ENCODE measurements around the gene ZNF292.

ZNF292 gene

DNA sequence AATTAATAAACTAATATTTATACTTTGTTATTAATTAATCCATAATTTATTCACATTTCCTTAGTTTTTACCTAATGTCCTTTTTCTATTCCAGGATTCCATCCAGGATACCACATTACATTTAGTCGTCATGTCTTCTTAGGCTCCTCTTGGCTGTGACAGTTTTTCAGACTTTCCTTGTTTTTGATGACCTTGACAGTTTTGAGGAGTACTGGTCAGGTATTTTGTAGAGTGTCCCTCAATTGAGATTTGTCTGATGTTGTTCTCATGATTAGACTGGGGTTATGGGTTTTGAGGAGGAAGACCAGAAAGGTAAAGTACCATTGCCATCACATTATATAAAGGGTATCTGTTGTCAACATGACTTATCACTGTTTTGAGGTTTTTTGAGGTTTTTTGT lies 67.3 kb downstream of the ZNF292 start:
- Histone ChIP-seq H3K4me1 (ENCODE audit: control insufficient read depth, low read length) (no peaks in the 10 kb centered on the region), H3K79me2 (ENCODE audit: control insufficient read depth, low read length) (no peaks in the 10 kb centered on the region), H4K20me1 (ENCODE audit: control insufficient read depth, insufficient read depth, low read depth, low read length) (no peaks in the 10 kb centered on the region), H3K9me2 (replicated peaks; ENCODE audit: control insufficient read depth, low read length) (no peaks in the 10 kb centered on the region), H3K27ac (ENCODE audit: low read depth, low read length) (no peak overlapping the region), H3K9me3 (ENCODE audit: control insufficient read depth, insufficient read depth, low read length) (no peaks in the 10 kb centered on the region), H3F3A (ENCODE audit: control insufficient read depth, insufficient read depth) (no peaks in the 10 kb centered on the region), H3K4me2 (ENCODE audit: low read length) (no peak overlapping the region), H3K36me3 (ENCODE audit: control insufficient read depth, low read length) (peaks cover 69% of the 10 kb centered on the region), H3K27me3 (ENCODE audit: control insufficient read depth, low read length) (no peaks in the 10 kb centered on the region), H3K4me3 (ENCODE audit: low read length) (no peak overlapping the region)
- TF ChIP-seq, protein P1, sequence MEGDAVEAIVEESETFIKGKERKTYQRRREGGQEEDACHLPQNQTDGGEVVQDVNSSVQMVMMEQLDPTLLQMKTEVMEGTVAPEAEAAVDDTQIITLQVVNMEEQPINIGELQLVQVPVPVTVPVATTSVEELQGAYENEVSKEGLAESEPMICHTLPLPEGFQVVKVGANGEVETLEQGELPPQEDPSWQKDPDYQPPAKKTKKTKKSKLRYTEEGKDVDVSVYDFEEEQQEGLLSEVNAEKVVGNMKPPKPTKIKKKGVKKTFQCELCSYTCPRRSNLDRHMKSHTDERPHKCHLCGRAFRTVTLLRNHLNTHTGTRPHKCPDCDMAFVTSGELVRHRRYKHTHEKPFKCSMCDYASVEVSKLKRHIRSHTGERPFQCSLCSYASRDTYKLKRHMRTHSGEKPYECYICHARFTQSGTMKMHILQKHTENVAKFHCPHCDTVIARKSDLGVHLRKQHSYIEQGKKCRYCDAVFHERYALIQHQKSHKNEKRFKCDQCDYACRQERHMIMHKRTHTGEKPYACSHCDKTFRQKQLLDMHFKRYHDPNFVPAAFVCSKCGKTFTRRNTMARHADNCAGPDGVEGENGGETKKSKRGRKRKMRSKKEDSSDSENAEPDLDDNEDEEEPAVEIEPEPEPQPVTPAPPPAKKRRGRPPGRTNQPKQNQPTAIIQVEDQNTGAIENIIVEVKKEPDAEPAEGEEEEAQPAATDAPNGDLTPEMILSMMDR (IDR thresholded peaks at IDR 0.05; ENCODE audit: low read depth, low read length, poor library complexity, severe bottlenecking): no peak
- no peak for TF ChIP-seq EZH2phosphoT487 (IDR thresholded peaks at IDR 0.05; ENCODE audit: borderline replicate concordance, low read length)

DNA sequence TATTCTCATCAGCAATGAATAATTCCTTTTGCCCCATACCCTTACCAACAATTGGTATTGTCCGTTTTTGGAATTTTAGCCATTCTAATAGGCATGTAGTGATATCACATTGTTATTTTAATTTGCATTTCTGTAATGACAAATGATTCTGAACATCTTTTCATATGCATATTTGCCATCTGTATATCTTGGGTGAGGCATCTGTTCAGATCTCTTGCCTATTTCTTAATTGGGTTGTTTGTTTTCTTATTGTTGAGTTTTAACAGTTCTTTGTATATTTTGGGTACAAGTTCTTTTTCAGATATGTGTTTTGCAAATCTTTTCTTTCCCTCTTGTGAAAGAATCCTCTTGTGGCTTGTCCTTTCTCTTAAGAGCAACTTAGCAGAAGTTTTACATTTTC lies 69.6 kb downstream of the ZNF292 start:
- Histone ChIP-seq H3F3A (ENCODE audit: control insufficient read depth, insufficient read depth) (no peaks in the 10 kb centered on the region), H3K36me3 (ENCODE audit: control insufficient read depth, low read length) (peaks cover 66% of the 10 kb centered on the region), H3K79me2 (ENCODE audit: control insufficient read depth, low read length) (no peaks in the 10 kb centered on the region), H3K27ac (ENCODE audit: low read depth, low read length) (no peak overlapping the region), H3K9me2 (replicated peaks; ENCODE audit: control insufficient read depth, low read length) (no peaks in the 10 kb centered on the region), H3K4me2 (ENCODE audit: low read length) (no peak overlapping the region), H3K9me3 (ENCODE audit: control insufficient read depth, insufficient read depth, low read length) (no peaks in the 10 kb centered on the region), H3K4me1 (ENCODE audit: control insufficient read depth, low read length) (no peaks in the 10 kb centered on the region), H3K27me3 (ENCODE audit: control insufficient read depth, low read length) (no peaks in the 10 kb centered on the region), H3K4me3 (ENCODE audit: low read length) (no peak overlapping the region), H4K20me1 (ENCODE audit: control insufficient read depth, insufficient read depth, low read depth, low read length) (no peaks in the 10 kb centered on the region)
- TF ChIP-seq, protein P1 (IDR thresholded peaks at IDR 0.05; ENCODE audit: low read depth, low read length, poor library complexity, severe bottlenecking): no peak
- TF ChIP-seq EZH2phosphoT487 (IDR thresholded peaks at IDR 0.05; ENCODE audit: borderline replicate concordance, low read length): no peak

DNA sequence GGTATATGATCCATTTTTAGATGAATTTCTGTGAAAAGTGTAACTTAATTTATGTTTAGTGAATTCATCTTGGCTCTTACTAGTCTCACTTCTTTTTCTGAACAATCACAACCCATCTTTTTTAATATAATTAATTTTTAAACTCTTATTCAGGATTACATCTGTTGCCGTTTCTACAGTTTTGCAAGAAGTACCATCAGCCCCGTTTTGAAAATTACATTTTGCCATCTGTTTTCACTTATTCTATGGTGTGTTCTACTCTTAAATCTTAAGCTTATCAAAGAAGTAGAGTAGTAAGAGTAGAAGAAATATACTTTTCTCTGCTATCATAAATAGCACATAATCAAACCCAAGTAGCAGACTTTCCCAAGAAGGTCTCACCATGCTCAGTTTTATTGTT lies 70.1 kb downstream of the ZNF292 start:
- H3K4me1 ChIP-seq (ENCODE audit: control insufficient read depth, low read length): no peaks in the 10 kb centered on the region
- TF ChIP-seq, protein P1 (IDR thresholded peaks at IDR 0.05; ENCODE audit: low read depth, low read length, poor library complexity, severe bottlenecking): no peak
- no peaks in the 10 kb centered on the region for H3K27me3 ChIP-seq (ENCODE audit: control insufficient read depth, low read length)
- no peaks in the 10 kb centered on the region for H3F3A ChIP-seq (ENCODE audit: control insufficient read depth, insufficient read depth)
- no peak overlapping the region for H3K27ac ChIP-seq (ENCODE audit: low read depth, low read length)
- H4K20me1 ChIP-seq (ENCODE audit: control insufficient read depth, insufficient read depth, low read depth, low read length): no peaks in the 10 kb centered on the region
- no peak overlapping the region for H3K4me3 ChIP-seq (ENCODE audit: low read length)
- no peaks in the 10 kb centered on the region for H3K79me2 ChIP-seq (ENCODE audit: control insufficient read depth, low read length)
- H3K9me3 ChIP-seq (ENCODE audit: control insufficient read depth, insufficient read depth, low read length): no peaks in the 10 kb centered on the region
- H3K9me2 ChIP-seq (replicated peaks; ENCODE audit: control insufficient read depth, low read length): no peaks in the 10 kb centered on the region
- H3K4me2 ChIP-seq (ENCODE audit: low read length): no peak overlapping the region
- H3K36me3 ChIP-seq (ENCODE audit: control insufficient read depth, low read length): peaks cover 61% of the 10 kb centered on the region

DNA sequence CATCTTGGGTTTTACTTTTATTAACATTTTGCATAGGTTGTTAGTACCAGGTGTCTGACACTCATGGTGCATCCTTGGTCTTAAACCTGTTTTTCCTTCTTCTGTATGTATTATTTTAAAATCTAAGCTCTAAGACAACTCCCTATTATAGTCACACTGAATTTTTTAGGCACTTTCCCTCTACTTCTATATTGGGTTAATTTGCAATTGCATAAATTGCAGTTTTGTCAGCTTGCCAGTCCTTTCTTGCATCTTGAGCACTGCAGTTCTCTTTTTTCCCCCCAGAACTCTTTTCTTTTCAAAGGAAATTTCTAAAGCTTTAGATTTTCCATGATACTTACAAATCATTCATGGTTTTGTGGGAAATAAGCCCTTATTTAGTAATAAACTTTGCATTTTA lies 70.6 kb downstream of the ZNF292 start:
- Histone ChIP-seq H3K27ac (ENCODE audit: low read depth, low read length) (no peak overlapping the region), H3K4me1 (ENCODE audit: control insufficient read depth, low read length) (no peaks in the 10 kb centered on the region), H3K36me3 (ENCODE audit: control insufficient read depth, low read length) (peaks cover 58% of the 10 kb centered on the region), H4K20me1 (ENCODE audit: control insufficient read depth, insufficient read depth, low read depth, low read length) (no peaks in the 10 kb centered on the region), H3K9me2 (replicated peaks; ENCODE audit: control insufficient read depth, low read length) (no peaks in the 10 kb centered on the region), H3K9me3 (ENCODE audit: control insufficient read depth, insufficient read depth, low read length) (no peaks in the 10 kb centered on the region), H3K27me3 (ENCODE audit: control insufficient read depth, low read length) (no peaks in the 10 kb centered on the region), H3F3A (ENCODE audit: control insufficient read depth, insufficient read depth) (peaks cover 3% of the 10 kb centered on the region; the same call in 1 of the 2 replicates), H3K4me3 (ENCODE audit: low read length) (no peak overlapping the region), H3K79me2 (ENCODE audit: control insufficient read depth, low read length) (no peaks in the 10 kb centered on the region), H3K4me2 (ENCODE audit: low read length) (no peak overlapping the region)
- no peak for TF ChIP-seq EZH2phosphoT487 (IDR thresholded peaks at IDR 0.05; ENCODE audit: borderline replicate concordance, low read length)
- TF ChIP-seq, protein P1 (IDR thresholded peaks at IDR 0.05; ENCODE audit: low read depth, low read length, poor library complexity, severe bottlenecking): no peak
